HG02763 (cell line): Measurements from ENCODE around the gene PCDHGB3.
"Not testable (repeated sequence)": the region's sequence is repeated elsewhere in the genome, so short reads cannot be mapped to it uniquely, and the experiment has no call there.

Source experiments
- ATAC-seq: cut with Tn5 transposase; IDR thresholded peaks from one replicate; pipeline ENCODE4 v1.9.1; 2021; ENCODE audit warnings: mild to moderate bottlenecking, moderate library complexity; ENCODE audit not compliant: unreplicated experiment

PCDHGB3 gene

DNA sequence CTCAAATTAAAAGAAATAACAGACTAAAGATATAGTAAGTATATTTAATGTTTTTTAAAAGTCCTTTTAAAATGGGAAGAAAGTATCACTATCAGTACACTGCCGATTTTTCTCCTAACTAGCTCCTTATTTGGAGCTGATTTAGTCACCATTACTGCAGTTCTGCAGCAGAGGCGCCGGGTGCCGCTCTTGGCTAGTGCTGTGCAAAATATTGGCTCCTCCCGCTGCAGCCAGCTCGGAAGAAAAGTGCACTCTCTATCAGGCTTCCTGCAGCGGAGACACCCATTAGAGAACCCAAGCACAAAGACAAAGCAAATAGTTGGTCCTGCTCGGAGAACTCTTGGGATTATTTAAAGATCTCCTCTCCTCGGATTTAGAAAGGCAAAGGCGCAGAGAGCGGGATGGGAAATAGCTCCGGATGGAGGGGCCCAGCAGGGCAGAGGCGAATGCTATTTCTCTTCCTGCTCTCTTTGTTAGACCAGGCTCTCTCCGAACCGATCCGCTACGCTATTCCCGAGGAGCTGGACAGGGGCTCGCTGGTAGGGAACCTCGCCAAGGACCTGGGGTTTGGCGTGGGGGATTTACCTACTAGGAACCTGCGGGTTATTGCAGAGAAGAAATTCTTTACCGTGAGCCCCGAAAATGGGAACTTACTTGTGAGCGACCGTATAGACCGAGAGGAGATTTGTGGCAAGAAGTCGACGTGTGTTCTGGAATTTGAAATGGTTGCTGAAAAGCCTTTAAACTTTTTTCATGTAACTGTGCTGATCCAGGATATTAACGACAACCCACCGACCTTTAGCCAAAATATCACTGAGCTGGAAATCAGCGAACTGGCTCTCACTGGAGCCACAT, at the start of gene PCDHGB3:
TSS of gene PCDHGB3 (plus strand) at position 249 of the 855 bp plus-strand sequence. CDS start at position 402, 153 bp downstream.
- ATAC-seq = peak; percentile 84

DNA sequence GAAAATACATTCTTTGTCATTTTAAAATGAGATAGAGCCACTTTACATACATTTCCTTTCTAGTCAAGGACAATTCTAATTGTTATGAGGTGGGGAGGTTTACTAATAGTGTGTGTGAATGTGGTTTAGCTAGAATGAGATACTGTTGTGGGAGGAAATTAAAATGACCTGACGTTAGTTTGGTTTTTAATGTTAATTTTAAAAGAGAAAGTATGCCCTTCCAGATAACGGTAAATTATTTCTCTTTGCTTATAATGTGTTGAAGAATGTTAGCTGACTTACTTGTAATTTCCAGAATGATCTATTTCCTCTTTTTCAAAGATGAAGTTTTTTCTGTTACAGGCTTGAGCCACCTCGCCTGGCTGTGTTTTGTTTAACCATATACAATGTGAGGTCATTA, 47.8 kb upstream of the PCDHGB3 start:
- ATAC-seq = no peak

DNA sequence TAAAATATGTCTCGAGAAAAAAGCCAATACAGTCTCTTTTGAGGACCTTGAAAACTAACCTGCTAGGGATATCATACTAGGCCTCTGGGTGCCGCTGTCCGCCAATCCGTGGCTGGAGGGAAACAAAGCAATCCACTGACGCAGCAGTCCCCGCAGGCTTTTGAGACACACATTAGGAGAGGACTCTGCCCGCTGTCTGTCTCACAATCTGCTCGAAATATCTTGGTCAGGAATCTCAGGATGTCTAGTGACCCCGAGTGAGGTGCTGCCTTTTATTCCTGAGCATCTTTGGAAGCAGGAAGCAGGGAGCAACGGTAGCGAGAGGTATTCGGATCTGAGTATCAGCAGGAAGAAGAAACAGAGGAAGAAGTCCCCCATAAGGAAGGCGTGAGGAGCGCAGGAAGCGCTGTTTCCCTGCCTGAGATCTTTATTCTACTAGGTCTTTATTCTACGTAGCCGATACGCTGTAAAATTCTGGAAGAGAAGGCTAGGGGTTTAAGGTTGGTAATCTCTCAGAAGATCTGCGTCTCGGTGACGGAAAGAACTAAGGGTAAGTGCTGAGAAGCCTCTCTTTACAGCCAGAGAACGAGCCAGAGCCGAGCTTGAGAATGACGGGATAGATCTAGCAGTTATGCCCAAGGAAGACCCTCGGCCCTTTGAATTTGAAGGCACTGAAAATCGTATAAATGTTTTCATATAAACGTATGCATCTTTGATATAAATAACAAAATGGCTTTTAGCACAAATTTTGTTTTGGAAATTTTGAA, 43.8 kb upstream of the PCDHGB3 start:
- peak; percentile 89 for ATAC-seq

DNA sequence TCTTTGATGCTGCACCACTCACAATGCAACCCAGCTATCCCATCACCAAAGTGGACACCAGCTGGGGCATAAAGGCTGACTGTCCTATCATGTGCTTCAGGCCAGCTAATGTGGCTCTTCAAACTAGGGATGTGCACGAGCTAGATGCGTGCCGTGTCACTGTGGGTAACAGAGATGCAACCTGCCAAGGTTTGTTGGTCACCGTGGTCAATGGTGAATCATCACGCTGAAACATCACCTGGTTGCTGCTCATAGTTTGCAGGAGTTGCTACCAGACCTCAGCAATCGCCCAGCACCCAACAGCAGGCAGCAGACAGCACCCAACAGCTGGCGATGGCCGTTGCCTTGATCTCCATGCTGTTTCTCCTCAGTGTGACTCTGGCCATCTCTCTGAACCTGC, 41.8 kb upstream of the PCDHGB3 start:
- no peak for ATAC-seq

DNA sequence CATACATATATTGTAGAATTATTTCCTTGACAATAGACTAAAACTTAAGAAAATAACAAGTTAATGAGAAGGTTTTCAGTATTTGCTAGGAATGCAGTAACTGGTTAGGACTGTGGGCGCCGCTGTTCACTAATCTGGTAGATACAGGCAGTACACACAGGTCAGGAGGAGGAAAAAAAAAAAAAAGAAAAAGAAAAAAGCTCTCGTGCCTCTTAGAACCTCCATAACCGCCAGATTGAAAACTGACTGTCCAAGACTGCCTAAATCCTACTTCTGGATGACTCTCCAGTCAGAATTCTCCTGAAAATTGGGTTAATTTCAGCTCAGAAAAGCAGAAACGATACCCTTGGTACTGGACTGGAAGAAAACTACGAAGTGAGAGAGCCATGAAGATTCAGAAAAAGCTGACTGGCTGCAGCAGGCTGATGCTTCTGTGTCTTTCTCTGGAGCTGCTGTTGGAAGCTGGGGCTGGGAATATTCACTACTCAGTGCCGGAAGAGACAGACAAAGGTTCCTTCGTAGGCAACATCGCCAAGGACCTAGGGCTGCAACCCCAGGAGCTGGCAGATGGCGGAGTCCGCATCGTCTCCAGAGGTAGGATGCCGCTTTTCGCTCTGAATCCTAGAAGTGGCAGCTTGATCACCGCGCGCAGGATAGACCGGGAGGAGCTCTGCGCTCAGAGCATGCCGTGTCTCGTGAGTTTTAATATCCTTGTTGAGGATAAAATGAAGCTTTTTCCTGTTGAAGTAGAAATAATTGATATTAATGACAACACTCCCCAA, 39.6 kb upstream of the PCDHGB3 start, which contains the start of gene PCDHGA1:
TSS of gene PCDHGA1 (plus strand) at position 216 of the 782 bp plus-strand sequence.
- ATAC-seq = no peak

DNA sequence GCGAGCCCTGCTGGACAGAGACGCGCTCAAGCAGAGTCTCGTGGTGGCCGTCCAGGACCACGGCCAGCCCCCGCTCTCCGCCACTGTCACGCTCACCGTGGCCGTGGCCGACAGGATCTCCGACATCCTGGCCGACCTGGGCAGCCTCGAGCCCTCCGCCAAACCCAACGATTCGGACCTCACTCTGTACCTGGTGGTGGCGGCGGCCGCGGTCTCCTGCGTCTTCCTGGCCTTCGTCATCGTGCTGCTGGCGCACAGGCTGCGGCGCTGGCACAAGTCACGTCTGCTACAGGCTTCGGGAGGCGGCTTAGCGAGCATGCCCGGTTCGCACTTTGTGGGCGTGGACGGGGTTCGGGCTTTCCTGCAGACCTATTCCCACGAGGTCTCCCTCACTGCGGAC, 37.5 kb upstream of the PCDHGB3 start:
- not testable (repeated sequence) for ATAC-seq

DNA sequence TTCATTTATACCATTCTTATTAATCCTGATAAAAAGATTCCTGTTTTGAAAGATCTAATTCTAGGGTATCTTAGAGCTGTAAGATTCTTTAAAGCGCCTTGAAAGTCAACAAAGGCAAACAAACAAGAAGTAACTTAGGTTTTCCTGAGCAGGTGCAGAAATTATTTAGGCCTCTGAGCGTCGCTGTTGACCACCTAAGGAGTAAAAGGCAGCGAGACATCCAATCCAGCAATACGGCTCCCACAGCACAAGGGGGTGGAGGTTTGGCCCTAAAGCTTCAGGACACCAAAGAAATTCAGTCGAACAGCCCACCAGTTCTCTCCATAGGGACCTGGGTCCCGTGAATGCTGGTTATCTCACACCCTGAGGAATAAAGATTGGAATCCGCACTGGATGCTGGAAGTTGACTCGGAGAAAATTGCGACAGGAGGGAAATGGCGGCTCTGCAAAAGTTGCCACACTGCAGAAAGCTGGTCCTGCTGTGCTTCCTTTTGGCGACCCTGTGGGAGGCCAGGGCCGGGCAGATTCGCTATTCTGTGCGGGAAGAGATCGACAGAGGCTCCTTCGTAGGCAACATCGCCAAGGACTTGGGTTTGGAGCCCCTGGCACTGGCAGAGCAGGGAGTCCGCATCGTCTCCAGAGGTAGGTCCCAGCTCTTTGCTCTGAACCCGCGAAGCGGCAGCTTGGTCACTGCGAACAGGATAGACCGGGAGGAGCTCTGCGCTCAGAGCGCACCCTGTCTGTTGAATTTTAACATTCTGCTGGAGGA, 31.3 kb upstream of the PCDHGB3 start, which contains the start of gene PCDHGA2:
TSS of gene PCDHGA2 (plus strand) at position 223 of the 769 bp plus-strand sequence.
- no peak for ATAC-seq

DNA sequence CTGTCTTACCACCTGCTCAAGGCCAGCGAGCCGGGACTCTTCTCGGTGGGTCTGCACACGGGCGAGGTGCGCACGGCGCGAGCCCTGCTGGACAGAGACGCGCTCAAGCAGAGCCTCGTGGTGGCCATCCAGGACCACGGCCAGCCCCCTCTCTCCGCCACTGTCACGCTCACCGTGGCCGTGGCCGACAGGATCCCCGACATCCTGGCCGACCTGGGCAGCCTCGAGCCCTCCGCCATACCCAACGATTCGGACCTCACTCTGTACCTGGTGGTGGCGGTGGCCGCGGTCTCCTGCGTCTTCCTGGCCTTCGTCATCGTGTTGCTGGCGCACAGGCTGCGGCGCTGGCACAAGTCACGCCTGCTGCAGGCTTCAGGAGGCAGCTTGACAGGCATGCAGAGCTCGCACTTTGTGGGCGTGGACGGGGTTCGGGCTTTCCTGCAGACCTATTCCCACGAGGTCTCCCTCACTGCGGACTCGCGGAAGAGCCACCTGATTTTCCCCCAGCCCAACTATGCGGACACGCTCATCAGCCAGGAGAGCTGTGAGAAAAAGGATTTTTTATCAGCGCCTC, 29.2 kb upstream of the PCDHGB3 start:
- not testable (repeated sequence) for ATAC-seq

DNA sequence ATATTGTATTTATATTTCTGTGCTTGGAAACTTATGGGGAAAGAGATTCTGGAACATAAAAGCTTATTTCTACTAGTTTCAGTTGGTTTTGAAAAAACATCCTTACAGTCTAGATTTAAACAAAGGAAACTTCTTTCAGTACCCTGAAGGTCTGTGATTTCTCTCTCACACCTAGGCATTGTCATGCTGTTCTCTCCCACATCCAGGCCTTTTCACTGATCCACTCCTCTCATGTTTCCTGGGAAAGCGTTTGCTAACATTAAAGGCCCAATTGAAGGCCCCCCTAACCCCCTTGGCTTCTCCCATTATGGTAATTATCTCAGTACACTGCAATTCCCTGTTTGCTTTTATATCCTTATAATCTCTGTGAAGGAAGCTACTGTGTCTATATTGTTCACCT, 27.3 kb upstream of the PCDHGB3 start:
- ATAC-seq = no peak

DNA sequence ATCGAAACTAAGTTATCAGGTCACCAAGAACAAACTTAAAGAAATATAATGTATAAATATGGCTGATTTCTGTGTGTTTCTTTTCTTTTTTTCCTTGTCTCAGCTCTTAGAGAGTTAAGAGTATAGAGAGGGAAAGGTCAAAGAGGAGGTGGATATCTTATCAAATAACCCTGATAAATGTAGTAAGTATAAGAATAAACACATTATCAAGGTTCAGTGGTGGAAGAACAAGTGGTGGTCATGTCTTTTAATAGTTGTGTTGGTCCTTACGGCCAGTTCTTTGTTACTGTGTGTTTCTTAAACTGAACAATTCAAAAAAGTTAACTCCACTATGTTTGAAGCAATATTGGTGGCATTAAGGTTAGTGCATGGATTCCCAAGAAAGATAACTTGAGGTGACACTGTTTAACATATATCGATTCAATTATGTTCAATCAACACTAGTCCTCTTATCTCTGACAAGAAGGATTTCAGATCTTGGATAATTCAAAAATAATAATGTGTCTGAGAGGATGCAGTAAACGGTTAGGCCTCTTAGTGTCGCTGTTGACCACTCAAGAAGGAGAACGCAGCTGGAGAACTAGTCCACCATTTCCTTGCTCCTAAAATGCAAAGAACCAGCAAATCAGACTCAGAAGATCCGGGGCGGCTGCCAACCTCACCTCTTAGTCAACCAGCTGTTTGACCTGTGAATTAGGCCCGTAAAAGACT, 26.6 kb upstream of the PCDHGB3 start, which contains the start of gene PCDHGA3:
TSS of gene PCDHGA3 (plus strand) at position 588 of the 711 bp plus-strand sequence. CDS start 205 bp downstream, outside the sequence.
- ATAC-seq = no peak

DNA sequence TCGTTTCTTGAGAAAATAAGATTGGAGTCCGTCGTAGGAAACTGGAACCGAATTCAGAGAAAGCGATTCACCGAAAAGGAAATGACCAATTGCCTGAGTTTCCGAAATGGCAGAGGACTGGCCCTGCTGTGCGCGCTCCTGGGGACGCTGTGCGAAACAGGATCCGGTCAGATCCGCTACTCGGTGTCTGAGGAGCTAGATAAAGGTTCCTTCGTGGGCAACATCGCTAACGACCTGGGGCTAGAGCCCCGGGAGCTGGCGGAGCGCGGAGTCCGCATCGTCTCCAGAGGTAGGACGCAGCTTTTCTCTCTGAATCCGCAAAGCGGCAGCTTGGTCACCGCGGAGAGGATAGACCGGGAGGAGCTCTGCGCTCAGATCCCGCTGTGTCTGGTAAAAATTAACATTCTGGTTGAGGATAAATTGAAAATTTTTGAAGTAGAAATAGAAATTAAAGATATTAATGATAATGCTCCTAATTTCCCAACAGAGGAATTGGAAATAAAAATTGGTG, 26.0 kb upstream of the PCDHGB3 start:
- no peak for ATAC-seq

DNA sequence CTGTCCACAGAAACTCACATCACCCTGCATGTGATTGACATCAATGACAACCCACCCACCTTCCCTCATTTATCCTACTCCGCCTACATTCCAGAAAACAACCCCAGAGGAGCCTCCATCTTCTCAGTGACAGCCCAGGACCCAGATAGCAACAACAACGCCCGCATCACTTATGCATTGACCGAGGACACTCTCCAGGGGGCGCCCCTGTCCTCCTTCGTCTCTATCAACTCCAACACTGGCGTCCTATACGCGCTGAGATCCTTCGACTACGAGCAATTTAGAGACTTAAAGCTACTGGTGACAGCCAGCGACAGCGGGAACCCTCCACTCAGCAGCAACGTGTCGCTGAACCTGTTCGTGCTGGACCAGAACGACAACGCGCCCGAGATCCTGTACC, 24.7 kb upstream of the PCDHGB3 start:
- no peak for ATAC-seq

DNA sequence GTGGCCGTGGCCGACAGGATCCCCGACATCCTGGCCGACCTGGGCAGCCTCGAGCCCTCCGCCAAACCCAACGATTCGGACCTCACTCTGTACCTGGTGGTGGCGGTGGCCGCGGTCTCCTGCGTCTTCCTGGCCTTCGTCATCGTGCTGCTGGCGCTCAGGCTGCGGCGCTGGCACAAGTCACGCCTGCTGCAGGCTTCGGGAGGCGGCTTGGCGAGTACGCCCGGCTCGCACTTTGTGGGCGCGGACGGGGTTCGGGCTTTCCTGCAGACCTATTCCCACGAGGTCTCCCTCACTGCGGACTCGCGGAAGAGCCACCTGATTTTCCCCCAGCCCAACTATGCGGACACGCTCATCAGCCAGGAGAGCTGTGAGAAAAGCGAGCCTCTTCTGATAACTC, 24.0 kb upstream of the PCDHGB3 start:
- not testable (repeated sequence) for ATAC-seq

DNA sequence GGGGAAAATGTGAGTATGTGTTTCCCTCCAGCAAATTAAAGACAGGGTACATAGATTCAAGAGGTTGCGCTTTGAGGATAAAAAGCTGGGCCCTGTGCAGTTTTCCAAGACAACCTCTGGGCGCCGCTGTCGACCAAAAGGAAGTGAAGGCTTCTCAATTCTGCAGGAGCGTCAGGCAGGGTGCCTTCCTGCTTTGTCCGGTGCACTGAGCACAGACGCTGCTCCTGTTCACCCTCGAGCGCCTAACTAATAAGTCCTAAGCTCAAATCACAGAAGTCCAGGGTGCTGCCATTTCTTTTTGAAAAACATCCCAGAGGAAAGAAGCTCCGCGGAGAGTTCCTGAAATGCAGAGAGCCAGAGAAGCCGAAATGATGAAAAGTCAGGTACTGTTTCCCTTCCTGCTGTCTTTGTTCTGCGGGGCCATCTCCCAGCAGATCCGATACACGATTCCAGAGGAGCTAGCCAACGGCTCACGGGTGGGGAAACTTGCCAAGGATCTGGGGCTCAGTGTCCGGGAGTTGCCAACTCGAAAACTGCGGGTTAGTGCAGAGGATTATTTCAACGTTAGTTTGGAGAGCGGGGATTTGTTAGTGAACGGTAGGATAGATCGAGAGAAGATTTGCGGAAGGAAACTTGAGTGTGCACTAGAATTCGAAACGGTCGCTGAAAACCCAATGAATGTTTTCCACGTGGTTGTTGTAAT, 20.0 kb upstream of the PCDHGB3 start, which contains the start of gene PCDHGB1:
TSS of gene PCDHGB1 (plus strand) at position 183 of the 703 bp plus-strand sequence. CDS start at position 345, 162 bp downstream.
- no peak for ATAC-seq

DNA sequence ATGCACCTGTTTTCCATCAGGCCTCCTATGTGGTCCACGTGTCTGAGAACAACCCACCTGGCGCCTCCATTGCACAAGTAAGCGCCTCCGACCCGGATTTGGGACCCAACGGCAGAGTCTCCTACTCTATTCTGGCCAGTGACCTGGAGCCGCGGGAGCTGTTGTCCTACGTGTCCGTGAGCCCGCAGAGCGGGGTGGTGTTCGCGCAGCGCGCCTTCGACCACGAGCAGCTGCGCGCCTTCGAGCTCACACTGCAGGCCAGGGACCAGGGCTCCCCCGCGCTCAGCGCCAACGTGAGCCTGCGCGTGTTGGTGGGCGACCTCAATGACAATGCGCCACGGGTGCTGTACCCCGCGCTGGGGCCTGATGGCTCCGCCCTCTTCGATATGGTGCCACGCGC, 18.5 kb upstream of the PCDHGB3 start:
- ATAC-seq = no peak

DNA sequence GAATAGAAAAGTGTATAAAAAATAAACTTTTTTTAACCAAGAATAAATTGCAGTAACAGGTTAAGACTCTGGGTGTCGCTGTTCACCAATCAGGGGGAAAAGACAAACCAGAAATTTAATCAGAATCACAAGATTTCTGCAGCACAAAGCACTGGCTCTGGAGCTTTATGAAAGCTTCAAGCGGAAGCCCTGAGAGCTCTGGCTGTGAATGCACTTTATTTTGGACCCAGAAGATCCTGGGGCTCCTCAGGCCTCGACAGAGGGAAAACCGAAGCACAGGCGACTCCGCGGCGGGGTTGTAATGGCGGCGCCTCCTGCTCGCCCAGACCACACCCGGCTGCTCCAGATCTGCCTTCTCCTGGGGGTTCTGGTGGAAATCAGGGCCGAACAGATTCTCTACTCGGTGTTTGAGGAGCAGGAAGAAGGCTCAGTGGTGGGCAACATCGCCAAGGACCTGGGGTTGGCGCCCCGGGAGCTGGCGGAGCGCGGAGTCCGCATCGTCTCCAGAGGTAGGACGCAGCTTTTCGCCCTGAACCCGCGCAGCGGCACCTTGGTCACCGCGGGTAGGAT, 15.1 kb upstream of the PCDHGB3 start, which contains the start of gene PCDHGA4:
TSS of gene PCDHGA4 (plus strand) at position 122 of the 570 bp plus-strand sequence. CDS start at position 209, 87 bp downstream.
- no peak for ATAC-seq

DNA sequence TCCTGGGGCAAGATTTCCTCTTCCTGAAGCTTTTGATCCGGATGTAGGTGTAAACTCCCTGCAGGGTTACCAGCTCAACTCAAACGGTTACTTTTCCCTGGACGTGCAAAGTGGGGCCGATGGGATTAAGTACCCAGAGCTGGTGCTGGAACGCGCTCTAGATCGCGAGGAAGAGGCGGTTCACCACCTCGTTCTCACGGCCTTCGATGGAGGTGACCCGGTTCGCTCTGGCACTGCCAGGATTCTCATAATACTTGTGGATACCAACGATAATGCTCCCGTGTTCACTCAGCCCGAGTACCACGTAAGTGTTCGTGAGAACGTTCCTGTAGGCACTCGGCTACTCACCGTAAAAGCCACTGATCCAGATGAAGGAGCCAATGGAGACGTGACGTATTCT, 14.4 kb upstream of the PCDHGB3 start:
- no peak for ATAC-seq

DNA sequence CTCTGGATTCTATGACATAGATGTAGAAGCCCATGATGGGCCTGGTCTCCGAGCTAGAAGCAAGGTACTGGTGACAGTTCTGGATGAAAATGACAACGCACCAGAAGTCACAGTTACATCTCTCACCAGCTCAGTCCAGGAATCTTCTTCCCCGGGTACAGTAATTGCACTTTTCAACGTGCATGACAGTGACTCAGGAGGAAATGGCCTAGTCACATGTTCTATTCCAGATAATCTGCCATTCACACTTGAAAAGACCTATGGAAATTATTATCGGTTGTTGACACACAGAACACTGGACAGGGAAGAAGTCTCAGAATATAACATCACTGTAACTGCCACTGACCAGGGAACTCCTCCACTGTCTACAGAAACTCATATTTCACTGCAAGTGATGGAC, 13.9 kb upstream of the PCDHGB3 start:
- no peak for ATAC-seq
